ENCODE measurements around the gene DOK4. TPM values are rescaled to one million over a fixed set of nuclear protein-coding genes. Genes with fewer than 3 reads are reported as not detected.

Gene DOK4
- total and polyA plus RNA-seq, 2 of the 8 experiments (the other 6 are each of a cell fraction or from before 2014, with no cell fraction given), result 24.0 to 28.9 TPM

DNA sequence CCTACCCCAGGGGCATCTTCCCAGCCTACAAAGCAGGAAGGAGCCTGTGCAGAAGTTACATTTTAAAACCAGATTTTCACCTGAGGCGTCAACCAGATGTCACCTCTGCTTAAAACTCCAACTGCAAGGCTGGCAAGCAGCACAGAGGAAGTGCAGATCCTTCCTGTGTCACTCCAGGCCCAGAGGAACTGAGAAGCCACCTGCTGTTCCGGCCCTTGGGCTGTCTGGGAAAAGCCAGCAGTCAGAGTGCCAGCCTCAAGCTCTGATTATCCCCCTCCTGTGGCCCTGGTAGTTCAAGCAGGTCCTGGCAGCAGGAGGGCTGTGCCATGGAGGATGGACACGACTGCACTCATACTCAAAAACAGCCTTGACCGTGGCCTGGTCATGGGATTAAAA lies 13.6 kb downstream of the DOK4 start:
- Histone ChIP-seq H2AK5ac (ENCODE audit: low read depth, low read length) (no peak overlapping the region), H4K8ac (ENCODE audit: extremely low read depth, insufficient read depth, low read length) (peak overlapping the region; percentile 3; the same call in 1 of the 2 replicates), H2BK120ac (replicated peaks; ENCODE audit: low read depth, low read length) (no peak overlapping the region), H3K79me2 (ENCODE audit: control insufficient read depth in 1 of 2, insufficient read depth in 2 of 2, low read length in 2 of 2) (no peaks in the 10 kb centered on the region), H3K18ac (ENCODE audit: extremely low read depth, low read length) (no peak overlapping the region; the same call in none of the 2 replicates), H2AFZ (ENCODE audit: low read length) (no peak overlapping the region), H3K4me2 (ENCODE audit: insufficient read depth in 1 of 2, low read depth in 2 of 2, low read length in 2 of 2) (peak overlapping the region; percentile 15 to 53; a peak in 3 of 4 replicates), H3K4ac (replicated peaks; ENCODE audit: insufficient read length, low read depth, low read length) (no peak overlapping the region), H2BK12ac (ENCODE audit: low read depth, low read length) (0 out of 2 replicates have a peak overlapping the region, but pooled peaks have one; percentile 56), H2BK15ac (ENCODE audit: low read length) (no peak overlapping the region), H2BK20ac (ENCODE audit: low read length) (no peak overlapping the region), H4K91ac (replicated peaks; ENCODE audit: insufficient read length, low read length) (no peak overlapping the region), H3K9me3 (ENCODE audit: insufficient read depth in 2 of 2, low read depth in 1 of 2, low read length in 1 of 2) (no peaks in the 10 kb centered on the region), H3K56ac (replicated peaks; ENCODE audit: insufficient read length, low read depth, low read length) (peak overlapping the region; percentile 70), H3K23me2 (ENCODE audit: low read depth, low read length) (no peaks in the 10 kb centered on the region; the same call in 1 of the 2 replicates), H3K27me3 (replicated peaks in 1 of 4; ENCODE audit: control insufficient read depth in 3 of 4, extremely low read depth in 1 of 4, insufficient read depth in 3 of 4, low read length in 3 of 4) (no peaks in the 10 kb centered on the region), H3K23ac (ENCODE audit: insufficient read length) (no peak overlapping the region), H3K14ac (ENCODE audit: insufficient read length) (no peak overlapping the region), H4K20me1 (replicated peaks in 1 of 2; ENCODE audit: control insufficient read depth in 1 of 2, insufficient read depth in 2 of 2, low read length in 2 of 2) (peaks cover 2 to 3% of the 10 kb centered on the region in 2 experiments), H3K4me1 (replicated peaks in 1 of 4; ENCODE audit: control insufficient read depth in 3 of 4, insufficient read depth in 4 of 4, low read length in 3 of 4) (peaks cover 10 to 48% (median 39%) of the 10 kb centered on the region in 4 experiments), H4K5ac (ENCODE audit: insufficient read length, low read depth, low read length) (peak overlapping the region; percentile 39), H3K4me3 (ENCODE audit: extremely low read depth in 1 of 4, insufficient read depth in 2 of 4, low read depth in 3 of 4, low read length in 4 of 4) (no peak overlapping the region; a peak in 2 of 8 replicates), H3K9ac (replicated peaks in 1 of 4; ENCODE audit: extremely low read depth in 1 of 4, low read depth in 3 of 4, low read length in 3 of 4) (no peak overlapping the region; a peak in 1 of 7 replicates), H3K27ac (ENCODE audit: low read depth, low read length) (peak overlapping the region; percentile 38; the same call in 1 of the 2 replicates), H3K79me1 (ENCODE audit: low read depth, low read length) (0 out of 2 replicates have a peak, but pooled peaks cover 2% of the 10 kb centered on the region), H3K36me3 (ENCODE audit: control insufficient read depth in 2 of 4, insufficient read depth in 4 of 4, low read length in 3 of 4) (peaks cover 16 to 49% (median 33%) of the 10 kb centered on the region in 4 experiments), H2BK5ac (ENCODE audit: low read depth, low read length) (peak overlapping the region; percentile 94)
- WGBS, 2 experiments (ENCODE audit: extremely low coverage in 1 of 2, insufficient coverage in 1 of 2, insufficient read length in 1 of 2, insufficient replicate concordance in 2 of 2, low coverage in 1 of 2, low lambda C conversion rate in 2 of 2, missing lambda C conversion rate in 1 of 2), result 80% methylated on average over 4 of the region's 4 CpGs; no CpG with 5 or more reads in 1 of the 2 experiments
- no peak for TF ChIP-seq ASH2L (IDR thresholded peaks at IDR 0.05; ENCODE audit: low read length)
- no peak for TF ChIP-seq FOSL1 (IDR thresholded peaks at IDR 0.05; ENCODE audit: insufficient read depth, low read depth, low read length)
- TF ChIP-seq BCL11A (IDR thresholded peaks at IDR 0.05; ENCODE audit: low read depth in 2 of 2, low read length in 2 of 2), result no peak
- no peak for TF ChIP-seq RNF2 (IDR thresholded peaks at IDR 0.05; ENCODE audit: borderline replicate concordance, low read depth, low read length, missing control alignments, poor library complexity, severe bottlenecking)
- no peak for TF ChIP-seq BRCA1 (IDR thresholded peaks at IDR 0.05; ENCODE audit: low read depth, low read length)
- no peak for TF ChIP-seq TCF12 (IDR thresholded peaks at IDR 0.05; ENCODE audit: low read depth, low read length)
- no peak for TF ChIP-seq PHF8 (conservative IDR thresholded peaks at IDR 0.05; ENCODE audit: low read depth, low read length)
- no peak for TF ChIP-seq GABPA (IDR thresholded peaks at IDR 0.05; ENCODE audit: borderline replicate concordance, insufficient read depth, low read length)
- no peak for TF ChIP-seq CBX8 (IDR thresholded peaks at IDR 0.05; ENCODE audit: borderline replicate concordance, low read depth, low read length)
- no peak for TF ChIP-seq KDM5A (IDR thresholded peaks at IDR 0.05; ENCODE audit: low read length)
- TF ChIP-seq CREB1 (IDR thresholded peaks at IDR 0.05), result no peak
- peak in 1 of 2 experiments; percentile 58 for DNase-seq (ENCODE audit: low read depth in 1 of 2, low spot score in 2 of 2)
- POLR2A ChIA-PET (ENCODE audit: partially characterized antibody), result interaction anchor here (1.2 to 10.3 kb wide), 11 partner anchors 9 to 64 kb away, joined by 3 to 67 read pairs (median 6); partner anchors contain the start of genes CCDC102A, CIAPIN1, COQ9 and DOK4
- CTCF ChIA-PET (ENCODE audit: partially characterized antibody), result interaction anchor here (0.6 to 15.0 kb wide), 5 partner anchors 11 to 55 kb away, joined by 3 to 210 read pairs (median 10); partner anchors contain the start of gene POLR2C
- no peak for FAIRE-seq

All from H1 (cell line).